Measurements from ENCODE around the gene PSD4. TPM values are rescaled to one million over a fixed set of nuclear protein-coding genes. Genes with fewer than 3 reads are reported as not detected.

The PSD4 gene
- 12.6 TPM for total RNA-seq (2021; ENCODE audit: unreplicated experiment)
- polyA plus RNA-seq (2012) = 7.4 and 8.1 TPM in 2 replicates
- percentile 49 among the genes with signal in this experiment for Bru-seq, nascent RNA
- percentile 58 among the genes with signal in this experiment for BruChase-seq, experiment 1, labeled RNA remaining after a 6-hour chase
- BruChase-seq, experiment 2, labeled RNA remaining after a 2-hour chase = percentile 55 among the genes with signal in this experiment
- long read RNA-seq, partial matches to known transcripts = 2 of 9 reads
- long read RNA-seq, other reads (novel, unspliced or antisense) = 6 of 9 reads

GRCh38 chr2:113173542-113174375 lies at the start of gene PSD4:
Gene PSD4, plus strand, starts transcription at chr2:113173971. Its CDS starts 8,486 bp downstream, at chr2:113182457.
- Histone ChIP-seq H3K36me3 (ENCODE audit: control insufficient read depth in 1 of 2, insufficient read depth in 2 of 2, low read length in 2 of 2) (no peaks in the 10 kb centered on the region), H2AFZ (ENCODE audit: low read depth, low read length, poor library complexity, severe bottlenecking) (no peak within 1 kb of the TSS), H4K20me1 (ENCODE audit: insufficient read depth) (no peaks in the 10 kb centered on the region), H3K27ac (ENCODE audit: low read depth, low read length) (no peak within 1 kb of the TSS), H3K4me2 (ENCODE audit: low read length) (no peak within 1 kb of the TSS), H3K4me3 (replicated peaks in 1 of 2; ENCODE audit: low read depth in 1 of 2, low read length in 2 of 2) (no peak within 1 kb of the TSS), H3K4me1 (ENCODE audit: control insufficient read depth in 1 of 2, insufficient read depth in 2 of 2, low read length in 2 of 2) (no peaks in the 10 kb centered on the region), H3K9me3 (ENCODE audit: control insufficient read depth in 1 of 2, insufficient read depth in 1 of 2, low read depth in 1 of 2, low read length in 2 of 2) (no peaks in the 10 kb centered on the region), H3K79me2 (ENCODE audit: insufficient read depth, low read length) (no peaks in the 10 kb centered on the region), H3K27me3 (ENCODE audit: insufficient read depth, low read length) (no peaks in the 10 kb centered on the region), H3K9me2 (ENCODE audit: insufficient read depth) (no peaks in the 10 kb centered on the region), H3K9ac (ENCODE audit: low read length) (no peak within 1 kb of the TSS)
- ATAC-seq (no peak), DNase-seq (ENCODE audit: low read depth, low spot score) (no peak)
- CTCF ChIA-PET = interaction anchor here (1.3 to 1.4 kb wide), 2 partner anchors 9 to 25 kb away, joined by 4 read pairs; no protein-coding TSS in a partner anchor
- no peak for TF ChIP-seq FOSL1 (IDR thresholded peaks at IDR 0.05; ENCODE audit: low read depth)
- TF ChIP-seq JUND (IDR thresholded peaks at IDR 0.05) = no peak
- TF ChIP-seq POLR2A (IDR thresholded peaks at IDR 0.05; ENCODE audit: borderline replicate concordance, extremely low read depth, insufficient read depth, insufficient read length) = no peak
- TF ChIP-seq CTCF (IDR thresholded peaks at IDR 0.05 in 2 of 3, conservative IDR thresholded peaks at IDR 0.05 in 1 of 3; ENCODE audit: borderline replicate concordance in 1 of 3, insufficient read depth in 1 of 3, low read depth in 2 of 3, low read length in 2 of 3) = no peak
- no peak for TF ChIP-seq CEBPB (IDR thresholded peaks at IDR 0.05; ENCODE audit: low read depth)
- TF ChIP-seq ZBTB33 (IDR thresholded peaks at IDR 0.05; ENCODE audit: extremely low read depth, insufficient replicate concordance, low read length) = no peak
- TF ChIP-seq SP1 (IDR thresholded peaks at IDR 0.05; ENCODE audit: low read depth) = no peak
- no peak for TF ChIP-seq RAD21 (IDR thresholded peaks at IDR 0.05; ENCODE audit: low read depth)
- TF ChIP-seq EGR1 (IDR thresholded peaks at IDR 0.05; ENCODE audit: low read depth) = no peak
- TF ChIP-seq ELF1 (IDR thresholded peaks at IDR 0.05; ENCODE audit: borderline replicate concordance, low read depth) = no peak
- no peak for TF ChIP-seq YY1 (IDR thresholded peaks at IDR 0.05; ENCODE audit: extremely low read depth, insufficient replicate concordance, low read depth, low read length)
- no peak for TF ChIP-seq TCF7L2 (IDR thresholded peaks at IDR 0.05; ENCODE audit: borderline replicate concordance, extremely low read depth, insufficient read depth, insufficient read length)
- no peak for TF ChIP-seq SIN3A (IDR thresholded peaks at IDR 0.05; ENCODE audit: low read depth)
- POLR2A ChIA-PET = no interaction called here
- intact Hi-C loops (cut with micrococcal nuclease) = no loop called here
- RAD21 ChIA-PET (ENCODE audit: low non-redundant PET in 1 of 2, low total read pairs in 2 of 2, uncharacterized antibody in 2 of 2, unreplicated experiment in 2 of 2) = no interaction called here
- BruUV-seq (replicated peaks) = no TSS peak

All from HCT116 (cell line).